ENCODE data around the gene SMLR1.

DNA sequence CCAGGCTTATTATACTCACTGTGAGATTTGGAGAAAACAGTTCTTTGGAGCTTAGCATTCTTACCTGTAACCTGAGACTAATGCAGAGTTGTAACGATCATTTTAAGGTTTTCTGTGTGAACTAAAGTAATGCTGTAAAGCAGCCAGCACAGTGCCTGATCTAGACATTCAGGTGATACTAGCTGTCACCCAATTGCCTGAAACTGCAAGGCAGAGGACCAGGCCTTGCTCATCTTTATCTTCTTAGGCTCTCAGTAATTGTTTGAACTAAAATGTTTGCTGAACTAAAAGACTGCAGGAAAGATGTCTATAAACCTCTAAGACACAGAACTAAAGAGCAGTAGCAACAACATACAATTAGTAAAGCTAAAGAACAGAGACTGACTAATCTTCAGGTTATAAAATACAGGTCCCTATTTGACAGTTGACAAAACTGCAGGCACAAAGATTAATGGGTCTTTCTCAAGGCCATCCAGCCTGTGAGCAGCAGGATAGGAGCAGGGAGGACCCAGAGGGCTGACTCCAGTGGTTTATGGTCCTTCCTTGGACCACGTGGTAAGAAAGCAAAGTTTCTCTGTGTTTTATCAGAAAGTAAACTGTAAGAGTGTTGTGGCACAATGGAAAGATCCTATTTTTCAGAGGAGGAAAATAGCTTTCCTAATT is 31.4 kb downstream of the SMLR1 start:
- no peak for TF ChIP-seq EZH2 (IDR thresholded peaks at IDR 0.05; ENCODE audit: borderline replicate concordance, low read length)
- TF ChIP-seq, protein P1, sequence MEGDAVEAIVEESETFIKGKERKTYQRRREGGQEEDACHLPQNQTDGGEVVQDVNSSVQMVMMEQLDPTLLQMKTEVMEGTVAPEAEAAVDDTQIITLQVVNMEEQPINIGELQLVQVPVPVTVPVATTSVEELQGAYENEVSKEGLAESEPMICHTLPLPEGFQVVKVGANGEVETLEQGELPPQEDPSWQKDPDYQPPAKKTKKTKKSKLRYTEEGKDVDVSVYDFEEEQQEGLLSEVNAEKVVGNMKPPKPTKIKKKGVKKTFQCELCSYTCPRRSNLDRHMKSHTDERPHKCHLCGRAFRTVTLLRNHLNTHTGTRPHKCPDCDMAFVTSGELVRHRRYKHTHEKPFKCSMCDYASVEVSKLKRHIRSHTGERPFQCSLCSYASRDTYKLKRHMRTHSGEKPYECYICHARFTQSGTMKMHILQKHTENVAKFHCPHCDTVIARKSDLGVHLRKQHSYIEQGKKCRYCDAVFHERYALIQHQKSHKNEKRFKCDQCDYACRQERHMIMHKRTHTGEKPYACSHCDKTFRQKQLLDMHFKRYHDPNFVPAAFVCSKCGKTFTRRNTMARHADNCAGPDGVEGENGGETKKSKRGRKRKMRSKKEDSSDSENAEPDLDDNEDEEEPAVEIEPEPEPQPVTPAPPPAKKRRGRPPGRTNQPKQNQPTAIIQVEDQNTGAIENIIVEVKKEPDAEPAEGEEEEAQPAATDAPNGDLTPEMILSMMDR (conservative IDR thresholded peaks at IDR 0.05 in 1 of 2, IDR thresholded peaks at IDR 0.05 in 1 of 2; ENCODE audit: extremely low read depth in 1 of 2, insufficient read depth in 1 of 2, low read depth in 1 of 2, low read length in 2 of 2) = no peak

Measured in mammary epithelial cell (primary cell).